D341Med (cell line): ENCODE results near the gene PSRC1.
"Not testable (repeated sequence)": the region's sequence is repeated elsewhere in the genome, so short reads cannot be mapped to it uniquely, and the experiment has no call there.

ENCODE experiments used
- DNase-seq: peaks from one replicate; pipeline ENCODE4 v3.0.0; 2012; ENCODE audit warnings: low spot score

Gene PSRC1

DNA sequence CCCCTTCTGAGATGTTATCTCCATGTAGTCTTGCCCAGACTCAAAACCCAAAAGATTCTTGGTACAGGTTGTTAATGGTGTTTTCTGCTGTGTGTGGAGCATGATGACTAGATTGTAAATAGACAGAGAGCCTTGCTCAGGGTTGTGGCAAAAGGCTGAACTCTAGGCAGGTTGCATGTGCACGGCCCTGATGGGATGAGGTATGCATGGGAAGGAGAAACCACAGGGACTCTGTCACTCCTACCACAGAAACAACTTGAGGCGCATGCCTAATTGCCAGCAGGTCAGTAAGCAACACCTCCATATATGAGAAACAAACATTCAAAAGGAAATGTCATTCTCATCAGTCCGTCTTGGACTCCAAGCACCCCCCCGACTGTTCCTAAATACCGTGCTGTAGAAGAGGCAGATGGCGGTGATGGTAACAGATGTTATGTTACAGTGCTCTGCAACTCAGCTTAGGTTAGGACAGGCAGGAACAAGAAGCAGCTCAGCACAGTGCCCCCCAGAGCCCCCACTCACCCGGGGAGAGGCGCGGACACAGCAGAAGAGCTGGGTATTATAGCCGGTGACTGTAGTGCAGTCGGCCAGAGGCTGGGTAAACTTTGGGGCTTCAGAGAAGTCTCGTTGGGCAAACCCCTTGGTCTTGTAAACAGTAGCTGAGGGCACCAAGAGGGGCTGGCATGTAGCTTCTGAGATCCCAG, 12.9 kb upstream of the PSRC1 start:
- DNase-seq, result peak; percentile 63

DNA sequence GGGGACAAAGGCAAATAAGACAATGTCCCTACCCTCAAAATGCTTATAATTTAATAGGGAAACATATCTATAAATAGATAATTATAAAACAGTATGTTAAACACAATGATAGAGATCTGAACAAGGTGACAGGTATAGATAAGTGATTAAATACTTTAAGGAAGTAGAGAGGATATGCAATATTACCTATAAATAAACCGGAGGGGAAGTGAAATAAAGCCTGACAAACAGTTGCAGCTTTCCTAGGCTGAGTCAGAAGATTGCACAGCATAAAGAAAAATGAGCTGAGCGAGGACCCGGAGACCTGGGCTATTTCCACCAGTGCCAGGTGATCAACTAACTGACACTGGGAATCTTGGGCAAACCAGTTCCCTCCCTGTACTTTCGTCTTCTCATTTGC, 11.5 kb upstream of the PSRC1 start:
- DNase-seq, result no peak

DNA sequence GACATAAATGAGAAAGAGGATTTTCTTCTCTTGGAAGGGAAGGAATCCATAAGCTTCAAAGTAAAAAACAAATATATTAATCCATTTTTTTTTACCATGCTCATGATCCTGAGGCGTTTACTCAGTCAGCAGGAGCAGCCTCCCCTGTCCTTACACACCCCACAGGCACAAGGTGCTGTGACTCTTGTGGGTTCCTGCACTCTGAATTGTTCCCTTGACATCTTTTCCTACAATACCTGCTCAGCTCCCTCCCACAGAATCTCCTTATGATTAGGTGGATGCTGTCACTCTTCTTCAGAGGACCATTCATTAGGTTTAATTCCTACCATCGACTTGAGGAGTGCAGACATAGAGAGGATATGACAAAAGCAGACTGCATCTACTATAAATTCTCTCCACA, 10.1 kb upstream of the PSRC1 start:
- DNase-seq, result no peak

DNA sequence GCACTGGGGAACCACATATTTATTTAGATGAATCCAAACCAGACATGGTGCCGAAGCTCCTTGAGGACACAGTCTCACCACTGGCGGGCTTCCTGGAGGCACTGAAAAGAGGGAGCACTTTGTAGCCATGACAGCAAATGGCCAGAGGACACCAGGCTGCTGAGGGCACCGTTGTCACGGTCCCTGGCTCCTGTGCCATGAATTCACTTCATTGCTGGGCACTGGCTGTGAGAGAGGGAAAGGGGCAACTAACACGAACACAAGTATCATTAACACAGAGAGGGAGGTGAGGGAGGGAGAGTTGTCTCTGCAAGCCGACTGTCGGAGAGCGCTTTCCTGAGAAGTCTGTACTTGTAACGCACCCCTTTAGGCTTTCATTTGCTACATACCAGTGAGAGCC, 9.4 kb upstream of the PSRC1 start:
- DNase-seq, result no peak

DNA sequence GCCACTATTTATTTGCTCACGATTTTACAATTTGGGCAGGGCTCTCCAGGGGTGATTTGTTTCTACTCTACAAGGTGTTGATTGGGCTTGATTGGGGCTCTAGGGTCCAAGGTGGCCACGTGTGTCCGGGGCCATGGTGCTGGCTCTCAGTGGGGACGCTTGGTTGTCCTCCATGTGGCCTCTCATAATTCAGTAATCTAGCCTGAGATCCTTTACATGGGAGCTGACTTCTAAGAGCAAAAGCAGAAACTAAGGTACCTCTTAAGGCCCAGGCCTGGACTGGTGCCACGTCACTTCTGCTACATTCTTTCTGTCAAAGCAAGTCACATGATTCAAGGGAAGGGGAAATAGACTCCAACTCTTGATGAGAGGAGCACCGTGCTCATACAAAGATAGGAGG, 8.1 kb upstream of the PSRC1 start:
- DNase-seq, result no peak

DNA sequence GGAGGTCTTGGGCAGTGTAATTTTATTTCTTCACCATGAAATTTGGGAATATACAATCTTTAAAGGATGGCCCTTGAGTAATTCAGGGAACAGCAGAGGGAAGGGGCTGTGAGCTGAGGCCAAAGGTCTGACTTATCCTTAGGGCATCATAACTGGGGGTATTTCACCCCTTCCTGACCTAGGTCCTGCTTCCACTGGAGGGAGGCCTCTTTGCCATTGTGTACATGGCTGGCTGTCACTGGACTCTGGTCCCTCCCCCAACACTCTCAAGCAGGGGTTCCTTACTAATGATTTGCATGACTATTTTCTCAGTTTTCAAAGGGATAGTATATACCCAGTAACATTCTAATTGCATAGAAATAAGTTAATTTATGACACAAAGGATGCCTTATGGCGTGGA, 7.2 kb upstream of the PSRC1 start:
- DNase-seq, result no peak

DNA sequence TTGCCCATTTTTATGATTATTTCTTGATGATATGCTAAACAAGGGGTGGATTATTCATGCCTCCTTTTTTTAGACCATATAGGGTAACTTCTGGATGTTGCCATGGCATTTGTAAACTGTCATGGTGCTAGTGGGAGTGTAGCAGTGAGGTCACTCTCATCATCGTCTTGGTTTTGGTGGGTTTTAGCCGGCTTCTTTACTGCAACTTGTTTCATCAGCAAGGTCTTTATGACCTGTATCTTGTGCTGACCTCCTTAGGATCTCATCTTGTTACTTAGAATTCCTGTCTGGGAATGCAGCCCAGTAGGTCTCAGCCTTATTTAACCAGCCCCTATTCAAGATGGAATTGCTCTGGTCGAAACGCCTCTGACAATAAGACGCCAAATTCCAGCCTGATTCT, 3.8 kb upstream of the PSRC1 start:
- DNase-seq, result not testable (repeated sequence)

DNA sequence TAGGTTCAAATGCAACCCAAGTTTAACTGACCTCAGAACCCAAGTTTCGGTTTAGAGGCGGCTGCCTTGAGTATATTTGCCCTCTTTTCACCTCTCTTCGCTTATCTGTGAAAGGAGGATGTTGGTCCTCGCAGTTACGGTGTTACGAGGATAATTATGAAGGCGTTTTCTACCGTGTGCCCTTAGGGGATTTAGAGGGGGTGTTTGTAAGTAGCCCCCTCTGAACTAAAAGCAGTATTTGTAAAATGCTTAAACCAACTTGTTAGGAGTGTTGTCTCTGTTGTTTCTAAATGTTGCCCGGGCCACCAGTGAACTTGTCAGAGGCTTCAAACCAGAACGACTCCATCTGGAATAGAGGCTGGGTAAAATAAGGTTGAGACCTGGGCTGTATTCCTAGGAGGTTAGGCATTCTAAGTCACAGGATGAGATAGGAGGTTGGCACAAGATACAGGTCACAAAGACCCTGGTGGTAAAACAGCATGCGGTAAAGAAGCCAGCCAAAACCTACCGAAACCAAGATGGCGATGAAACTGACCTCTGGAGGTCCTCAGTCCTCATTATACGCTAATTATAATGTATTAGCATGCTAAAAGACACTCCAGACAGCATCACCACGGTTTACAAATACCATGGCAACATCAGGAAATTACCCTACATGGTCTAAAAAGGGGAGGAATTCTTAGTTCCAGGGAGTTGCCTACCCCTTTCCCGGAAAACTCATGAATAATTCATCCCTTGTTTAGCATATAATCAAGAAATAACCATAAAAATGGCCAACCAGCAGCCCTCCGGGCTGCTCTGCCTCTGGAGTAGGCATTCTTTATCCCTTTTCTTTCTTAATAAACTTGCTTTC, 1.0 kb upstream of the PSRC1 start:
- no peak for DNase-seq

DNA sequence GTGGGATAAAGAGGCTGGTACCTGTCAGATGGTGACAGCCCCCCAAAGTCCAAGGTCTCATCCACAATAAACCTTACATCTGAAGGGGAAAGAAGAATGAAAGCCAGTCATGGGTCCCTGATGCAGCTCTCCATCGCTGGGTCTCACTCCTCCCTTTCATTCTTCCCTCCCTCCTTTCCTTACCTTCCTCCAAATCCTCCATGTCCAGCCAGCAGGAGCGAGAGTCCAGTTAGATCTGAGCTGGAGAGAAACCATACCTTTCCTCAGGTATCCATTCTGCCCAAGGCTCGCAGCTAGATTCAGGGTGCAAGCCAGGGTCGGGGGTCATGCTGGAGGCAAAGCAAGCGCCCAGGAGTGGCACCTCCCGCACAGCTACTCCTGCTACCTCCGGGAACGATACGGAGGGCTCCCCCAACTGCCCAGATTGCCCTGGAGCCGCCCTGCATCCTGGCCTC, 421 bp downstream of the PSRC1 start:
- no peak for DNase-seq

DNA sequence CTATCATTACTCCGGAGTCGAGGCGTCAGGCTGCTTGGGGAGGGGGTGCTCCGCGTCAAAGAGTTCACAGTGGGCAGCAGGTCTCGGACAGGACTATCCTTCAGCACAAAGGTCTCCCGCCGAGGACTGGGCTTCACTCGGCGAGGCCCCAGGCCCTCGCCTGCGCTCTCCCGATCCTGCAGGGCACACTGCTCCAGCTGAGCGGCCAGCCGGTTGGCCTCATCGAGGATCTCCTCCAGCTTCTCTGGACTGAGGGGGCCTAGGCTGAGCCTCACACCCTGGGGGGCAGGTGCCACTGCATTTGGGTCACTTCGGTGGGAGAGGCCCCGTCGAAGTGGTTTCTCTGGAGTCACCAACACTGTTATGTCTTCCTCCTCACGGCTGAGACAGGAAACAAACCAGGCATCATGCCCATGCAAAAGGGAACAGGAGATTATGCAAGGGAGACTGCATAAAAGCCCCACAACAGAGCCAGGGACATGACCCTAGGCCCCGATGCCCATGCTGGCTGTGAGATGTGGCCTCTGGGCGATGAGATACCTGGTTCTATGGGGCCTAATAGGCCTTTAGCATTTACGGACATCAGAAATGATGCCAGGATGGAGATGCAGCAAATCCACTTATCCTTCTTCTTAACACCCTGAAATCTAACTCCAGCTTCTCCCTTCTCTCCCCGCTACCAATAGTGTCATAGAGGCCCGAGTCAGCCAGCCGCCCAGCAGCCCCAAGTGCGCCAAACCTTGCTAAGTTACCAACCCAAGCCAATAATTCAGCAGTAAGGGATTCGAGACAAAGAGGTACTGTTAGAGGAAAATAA, 1.1 kb downstream of the PSRC1 start:
- DNase-seq, result no peak

DNA sequence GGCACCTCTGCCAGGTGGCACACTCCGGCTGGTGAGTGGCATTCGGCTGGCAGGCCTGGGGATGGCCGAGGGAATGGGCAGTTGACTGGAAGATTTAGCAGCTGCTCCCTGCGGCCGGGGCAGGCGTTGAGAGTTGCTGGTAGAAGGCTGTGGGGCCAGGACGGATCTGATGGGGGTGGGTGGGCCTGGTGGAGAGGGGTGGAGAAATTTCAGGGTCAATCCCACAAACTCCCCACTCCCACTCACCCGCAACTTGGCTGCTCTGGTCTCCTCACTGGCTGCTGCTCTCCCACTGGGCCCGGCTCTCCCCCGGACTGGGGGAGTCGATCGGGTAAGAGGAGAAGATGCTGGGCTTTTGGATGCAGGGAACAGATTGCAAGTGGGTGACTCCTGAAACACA, 2.1 kb downstream of the PSRC1 start:
- no peak for DNase-seq

DNA sequence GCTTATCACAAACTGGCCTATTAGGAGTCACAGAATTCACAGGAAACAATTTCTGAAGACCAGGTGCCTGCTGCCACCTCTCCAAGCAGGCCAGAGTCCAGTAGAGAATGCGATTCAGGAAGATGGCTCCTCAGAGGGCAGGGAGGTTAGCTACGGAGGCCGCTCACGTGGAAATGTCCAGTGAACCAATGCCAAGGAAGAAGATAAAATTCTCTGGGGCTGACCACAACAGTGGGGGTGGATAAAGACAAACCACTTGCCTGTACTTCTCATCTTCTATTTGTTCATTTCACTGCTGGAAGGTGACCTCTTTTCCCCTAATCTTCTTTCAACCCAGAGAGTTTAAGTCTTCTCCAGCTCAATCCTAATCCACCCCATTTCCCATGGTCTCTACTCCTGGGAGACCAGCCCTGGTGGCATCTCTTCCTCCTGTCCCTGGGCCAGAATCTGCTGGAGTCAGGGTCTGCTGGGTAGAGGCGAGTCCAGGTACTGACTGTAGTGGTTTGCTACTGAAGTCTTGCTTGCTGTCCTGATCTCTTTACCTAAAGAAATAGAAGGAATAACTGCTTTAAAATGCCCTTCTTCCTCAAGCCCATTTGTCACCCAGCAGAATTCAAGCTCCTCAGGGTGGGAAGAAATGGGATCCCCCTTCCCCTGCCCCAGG, 3.2 kb downstream of the PSRC1 start:
- DNase-seq, result no peak

DNA sequence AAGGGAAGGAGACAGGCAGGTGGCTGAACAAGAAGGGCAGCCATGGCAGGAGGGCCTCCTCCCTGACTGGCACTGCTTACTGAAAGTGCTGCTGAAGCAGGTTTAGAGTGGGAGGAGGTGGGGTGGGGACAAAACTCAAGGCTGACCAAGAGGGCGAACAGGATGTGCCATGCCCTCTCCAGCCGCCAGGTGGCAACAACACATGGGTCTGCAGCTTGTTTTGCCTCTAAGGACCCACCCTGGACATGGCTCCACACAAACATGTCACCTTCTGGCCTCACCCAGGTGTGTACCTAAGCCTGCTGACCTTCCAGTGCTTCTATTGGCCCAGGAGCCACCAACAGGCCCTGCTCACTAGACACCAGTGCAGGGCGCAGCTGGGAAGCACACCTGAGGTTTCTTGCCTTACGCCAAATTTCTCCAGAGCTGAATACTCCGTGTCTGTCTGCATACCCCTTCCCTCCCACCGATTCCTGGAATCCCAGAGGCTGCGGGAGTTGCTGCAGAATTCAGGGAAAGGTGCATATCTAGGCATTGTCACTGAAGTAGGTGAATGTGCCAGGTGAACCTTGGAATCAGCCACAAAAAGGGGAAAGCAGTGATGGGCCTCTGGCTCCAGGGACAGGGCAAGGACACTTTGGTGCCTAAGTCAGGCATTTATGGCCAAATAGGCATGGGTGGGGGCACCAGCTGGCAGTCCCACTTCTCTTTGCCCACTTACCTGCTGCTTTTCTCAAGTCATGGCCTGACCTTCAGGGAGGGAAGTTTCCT, 5.3 kb downstream of the PSRC1 start:
- DNase-seq, result peak; percentile 81

DNA sequence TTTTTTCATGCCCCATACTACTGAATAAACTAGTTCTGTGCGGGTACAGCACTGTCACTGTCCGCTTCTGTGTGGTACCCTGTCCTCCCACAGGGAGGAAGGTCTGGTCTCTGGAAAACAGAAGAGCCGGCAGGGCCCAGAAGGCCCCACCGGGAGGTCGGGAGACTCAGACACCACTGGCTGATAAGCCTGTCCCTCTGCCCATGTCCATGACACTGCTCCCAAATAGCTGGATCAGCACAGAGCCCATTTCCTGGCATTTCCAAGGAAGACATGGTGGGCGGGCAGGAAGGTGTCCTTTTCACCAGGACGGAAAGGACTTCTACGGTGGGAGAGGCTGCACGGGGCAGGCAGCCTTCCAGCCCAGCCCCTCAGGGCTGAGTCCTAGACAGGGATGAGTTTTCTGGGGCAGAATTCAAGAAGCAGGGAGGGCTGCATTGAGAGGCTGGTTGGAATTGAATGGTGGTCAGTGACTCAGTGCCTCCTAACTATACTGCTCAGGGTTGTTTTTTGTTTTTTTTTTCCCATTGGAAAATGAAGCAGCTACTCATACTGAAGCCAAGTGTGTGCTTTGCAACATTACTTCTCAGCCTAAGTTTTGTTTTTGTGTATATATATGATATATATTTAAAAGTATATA, 7.1 kb downstream of the PSRC1 start:
- DNase-seq, result no peak

DNA sequence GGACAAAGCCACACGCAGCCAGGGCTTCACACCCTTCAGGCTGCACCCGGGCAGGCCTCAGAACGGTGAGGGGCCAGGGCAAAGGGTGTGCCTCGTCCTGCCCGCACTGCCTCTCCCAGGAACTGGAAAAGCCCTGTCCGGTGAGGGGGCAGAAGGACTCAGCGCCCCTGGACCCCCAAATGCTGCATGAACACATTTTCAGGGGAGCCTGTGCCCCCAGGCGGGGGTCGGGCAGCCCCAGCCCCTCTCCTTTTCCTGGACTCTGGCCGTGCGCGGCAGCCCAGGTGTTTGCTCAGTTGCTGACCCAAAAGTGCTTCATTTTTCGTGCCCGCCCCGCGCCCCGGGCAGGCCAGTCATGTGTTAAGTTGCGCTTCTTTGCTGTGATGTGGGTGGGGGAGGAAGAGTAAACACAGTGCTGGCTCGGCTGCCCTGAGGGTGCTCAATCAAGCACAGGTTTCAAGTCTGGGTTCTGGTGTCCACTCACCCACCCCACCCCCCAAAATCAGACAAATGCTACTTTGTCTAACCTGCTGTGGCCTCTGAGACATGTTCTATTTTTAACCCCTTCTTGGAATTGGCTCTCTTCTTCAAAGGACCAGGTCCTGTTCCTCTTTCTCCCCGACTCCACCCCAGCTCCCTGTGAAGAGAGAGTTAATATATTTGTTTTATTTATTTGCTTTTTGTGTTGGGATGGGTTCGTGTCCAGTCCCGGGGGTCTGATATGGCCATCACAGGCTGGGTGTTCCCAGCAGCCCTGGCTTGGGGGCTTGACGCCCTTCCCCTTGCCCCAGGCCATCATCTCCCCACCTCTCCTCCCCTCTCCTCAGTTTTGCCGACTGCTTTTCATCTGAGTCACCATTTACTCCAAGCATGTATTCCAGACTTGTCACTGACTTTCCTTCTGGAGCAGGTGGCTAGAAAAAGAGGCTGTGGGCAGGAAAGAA, 8.1 kb downstream of the PSRC1 start:
- no peak for DNase-seq

DNA sequence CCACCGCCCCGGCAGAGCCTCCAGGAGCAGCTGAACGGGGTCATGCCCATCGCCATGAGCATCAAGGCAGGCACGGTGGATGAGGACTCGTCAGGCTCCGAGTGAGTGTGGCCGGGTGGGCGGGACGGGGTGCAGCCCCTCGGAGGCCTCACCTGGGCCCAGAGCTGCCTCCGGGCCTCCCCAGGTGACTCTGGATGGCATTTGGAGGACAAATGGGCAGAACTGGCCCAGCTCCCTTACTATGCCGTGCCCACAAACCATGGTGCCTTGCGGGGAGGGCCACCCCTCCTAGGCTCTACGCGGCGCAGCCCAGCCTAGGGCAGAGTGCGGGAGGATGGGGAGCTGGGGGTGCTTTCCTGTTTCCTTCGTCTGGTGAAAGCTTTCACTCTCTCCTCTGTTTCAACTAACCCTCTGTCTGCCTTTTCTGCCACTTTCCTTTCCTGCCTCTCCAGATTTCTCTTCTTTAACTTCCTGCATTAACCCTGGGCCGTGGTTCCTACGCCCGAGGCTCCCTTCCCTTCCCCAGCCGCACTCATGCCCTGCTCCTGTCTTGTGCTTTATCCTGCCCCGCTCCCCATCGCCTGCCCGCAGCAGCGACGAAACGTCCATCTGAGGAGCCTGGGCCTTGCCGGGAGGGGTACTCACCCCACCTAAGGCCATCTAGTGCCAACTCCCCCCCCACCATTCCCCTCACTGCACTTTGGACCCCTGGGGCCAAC, 9.2 kb downstream of the PSRC1 start:
- DNase-seq, result no peak

DNA sequence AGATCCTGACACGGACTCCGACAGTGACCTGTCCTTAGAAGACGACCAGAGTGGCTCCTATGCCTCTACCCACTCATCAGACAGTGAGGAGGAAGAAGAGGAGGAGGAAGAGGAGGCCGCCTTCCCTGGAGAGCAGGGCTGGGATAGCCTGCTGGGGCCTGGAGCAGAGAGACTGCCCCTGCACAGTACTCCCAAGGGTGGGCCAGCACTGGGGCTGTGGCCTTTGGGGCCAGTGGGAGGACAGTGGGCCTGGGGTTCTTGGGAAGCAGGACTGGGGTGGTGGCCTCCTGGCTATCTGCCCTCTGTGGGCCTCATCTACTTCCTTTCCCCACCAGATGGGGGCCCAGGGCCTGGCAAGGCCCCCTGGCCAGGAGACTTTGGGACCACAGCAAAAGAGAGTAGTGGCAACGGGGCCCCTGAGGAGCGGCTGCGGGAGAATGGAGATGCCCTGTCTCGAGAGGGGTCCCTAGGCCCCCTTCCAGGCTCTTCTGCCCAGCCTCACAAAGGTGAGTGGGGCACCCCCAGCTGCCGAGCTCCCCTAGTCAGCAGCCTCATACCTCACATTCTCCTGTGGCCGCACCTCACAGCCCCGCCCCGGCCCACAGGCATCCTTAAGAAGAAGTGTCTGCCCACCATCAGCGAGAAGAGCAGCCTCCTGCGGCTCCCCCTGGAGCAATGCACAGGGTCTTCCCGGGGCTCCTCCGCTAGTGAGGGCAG, 10.0 kb downstream of the PSRC1 start:
- no peak for DNase-seq

DNA sequence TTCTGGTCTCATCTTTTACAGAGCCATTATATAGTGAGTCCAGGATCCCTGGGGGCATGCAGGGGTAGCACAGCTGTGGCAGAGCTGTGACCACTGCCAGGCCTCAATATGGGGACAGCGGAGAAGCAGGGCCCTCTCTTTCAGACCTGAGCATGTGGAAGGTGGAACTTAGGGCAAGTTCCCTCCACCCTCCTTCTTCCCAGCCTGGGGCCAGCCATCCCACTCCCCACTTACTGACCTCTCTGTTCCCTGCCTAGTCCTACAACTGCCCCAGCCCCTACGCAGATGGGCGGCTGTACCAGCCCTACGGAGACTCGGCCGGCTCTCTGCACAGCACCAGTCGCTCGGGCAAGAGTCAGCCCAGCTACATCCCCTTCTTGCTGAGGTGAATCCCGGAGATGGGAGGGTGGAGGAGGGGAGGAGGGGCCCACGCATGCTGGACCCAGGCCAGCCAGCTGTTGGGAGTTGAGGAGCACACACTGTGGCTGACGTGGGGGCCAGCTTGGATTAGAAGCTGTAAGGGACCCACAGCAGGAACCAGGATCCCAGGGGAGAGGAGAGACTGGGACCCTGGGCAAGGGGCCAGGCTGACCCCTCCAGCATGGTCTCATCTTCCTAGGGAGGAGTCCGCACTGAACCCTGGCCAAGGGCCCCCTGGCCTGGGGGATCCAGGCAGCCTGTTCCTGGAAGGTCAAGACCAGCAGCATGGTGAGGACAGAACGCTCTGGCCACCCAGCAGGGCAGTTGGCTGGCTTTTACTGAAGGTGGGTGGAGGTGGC, 10.7 kb downstream of the PSRC1 start:
- DNase-seq, result no peak
